ENCODE measurements around the gene SUPT7L.

The SUPT7L gene

DNA sequence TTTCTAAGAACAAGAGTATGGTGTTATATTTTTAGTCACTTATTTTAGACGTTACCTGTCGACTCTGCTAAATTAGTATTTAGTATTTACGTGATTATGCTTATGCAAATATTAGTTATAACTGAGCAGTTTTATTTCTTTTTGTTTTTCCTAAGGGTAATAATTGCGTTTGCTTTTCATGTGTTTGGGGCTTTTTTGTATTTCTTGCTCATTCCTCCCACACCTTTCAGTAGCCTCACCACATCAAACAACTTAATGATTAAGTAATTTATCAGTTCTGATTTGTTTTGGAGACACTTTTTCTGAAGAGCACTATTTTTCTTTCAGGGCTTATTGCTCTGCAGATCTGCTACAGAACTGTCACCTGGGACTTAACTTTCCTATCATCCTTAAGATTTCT is 7.8 kb upstream of the SUPT7L start:
- no peaks in the 10 kb centered on the region for H4K20me1 ChIP-seq (ENCODE audit: insufficient read depth)
- no peak overlapping the region for H3K4me3 ChIP-seq (IDR thresholded peaks at IDR 0.05; ENCODE audit: insufficient read depth, low read depth, low read length)
- no peak overlapping the region for H2AFZ ChIP-seq (ENCODE audit: low read depth)
- H3K4me1 ChIP-seq (ENCODE audit: low read depth, poor library complexity, severe bottlenecking) = no peaks in the 10 kb centered on the region
- H3K27me3 ChIP-seq (ENCODE audit: insufficient read depth, low read depth) = no peaks in the 10 kb centered on the region
- no peak overlapping the region for H3K4me2 ChIP-seq
- H3K9ac ChIP-seq = no peak overlapping the region
- no peak for TF ChIP-seq CTCF (conservative IDR thresholded peaks at IDR 0.05; ENCODE audit: low read depth, low read length)
- no peaks in the 10 kb centered on the region for H3K36me3 ChIP-seq (ENCODE audit: insufficient read depth)
- no peak overlapping the region for H3K27ac ChIP-seq
- no peaks in the 10 kb centered on the region for H3K79me2 ChIP-seq (ENCODE audit: insufficient read depth, low read depth)

DNA sequence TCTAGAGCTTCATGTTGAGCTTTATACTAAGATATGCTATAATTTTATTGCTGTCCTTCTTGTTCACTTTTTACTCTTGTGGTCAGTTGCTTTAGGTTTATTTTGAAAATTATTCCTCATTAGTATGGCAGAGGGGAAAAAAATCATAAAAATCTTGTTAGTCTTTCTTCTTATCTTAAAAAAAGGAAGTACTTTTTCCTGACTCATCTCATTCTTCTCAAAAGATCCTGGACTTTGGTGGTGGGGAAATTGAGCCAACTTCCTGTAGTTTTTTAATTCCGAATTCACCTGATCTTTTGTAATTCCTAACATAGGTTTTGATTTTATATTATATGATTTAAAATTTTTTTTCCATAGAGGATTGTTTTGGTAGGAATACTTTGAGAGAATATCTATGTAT is 4.0 kb upstream of the SUPT7L start:
- Histone ChIP-seq H3K4me1 (ENCODE audit: low read depth, poor library complexity, severe bottlenecking) (peaks cover 20% of the 10 kb centered on the region), H3K27ac (no peak overlapping the region), H3K4me2 (no peak overlapping the region), H3K36me3 (ENCODE audit: insufficient read depth) (no peaks in the 10 kb centered on the region), H2AFZ (ENCODE audit: low read depth) (no peak overlapping the region), H3K79me2 (ENCODE audit: insufficient read depth, low read depth) (peaks cover 25% of the 10 kb centered on the region), H4K20me1 (ENCODE audit: insufficient read depth) (no peaks in the 10 kb centered on the region), H3K4me3 (IDR thresholded peaks at IDR 0.05; ENCODE audit: insufficient read depth, low read depth, low read length) (no peak overlapping the region), H3K27me3 (ENCODE audit: insufficient read depth, low read depth) (no peaks in the 10 kb centered on the region), H3K9ac (no peak overlapping the region)
- no peak for TF ChIP-seq CTCF (conservative IDR thresholded peaks at IDR 0.05; ENCODE audit: low read depth, low read length)

DNA sequence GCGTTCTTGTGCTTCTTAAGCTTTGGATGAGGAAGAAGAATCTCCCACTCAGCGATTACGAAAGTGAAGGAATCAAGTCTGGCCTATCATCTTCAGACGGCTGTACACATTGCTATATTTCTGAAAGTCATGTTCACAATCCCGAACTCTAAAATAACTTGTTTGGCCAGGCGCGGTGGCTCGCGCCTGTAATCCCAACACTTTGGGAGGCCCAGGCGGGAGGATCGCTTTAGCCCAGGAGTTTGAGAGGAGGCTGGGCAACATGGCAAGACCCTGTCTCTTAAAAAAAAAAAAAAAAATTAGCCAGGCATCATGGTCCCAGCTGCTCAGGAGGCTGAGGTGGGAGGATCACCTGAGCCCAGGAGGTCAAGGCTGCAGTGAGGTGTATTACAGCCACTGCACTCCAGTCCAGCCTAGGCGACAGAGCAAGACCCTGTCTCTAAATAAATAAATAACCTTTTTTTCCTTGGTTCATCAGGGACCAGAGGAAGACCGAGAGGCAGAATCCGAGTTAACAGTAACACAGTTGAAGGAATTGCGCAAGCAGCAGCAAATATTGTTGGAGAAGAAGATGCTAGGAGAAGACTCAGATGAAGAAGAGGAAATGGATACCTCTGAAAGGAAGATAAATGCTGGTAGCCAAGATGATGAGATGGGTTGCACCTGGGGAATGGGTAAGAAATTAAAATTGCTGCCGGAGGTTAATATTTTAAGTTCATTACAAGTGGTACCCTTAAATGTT is 1.4 kb upstream of the SUPT7L start:
- H3K4me3 ChIP-seq (IDR thresholded peaks at IDR 0.05; ENCODE audit: insufficient read depth, low read depth, low read length) = no peak overlapping the region
- no peak for TF ChIP-seq CTCF (conservative IDR thresholded peaks at IDR 0.05; ENCODE audit: low read depth, low read length)
- peak overlapping the region; percentile 89; the same call in 1 of the 2 replicates for H2AFZ ChIP-seq (ENCODE audit: low read depth)
- no peaks in the 10 kb centered on the region for H3K36me3 ChIP-seq (ENCODE audit: insufficient read depth)
- peaks cover 26% of the 10 kb centered on the region for H3K4me1 ChIP-seq (ENCODE audit: low read depth, poor library complexity, severe bottlenecking)
- no peak overlapping the region for H3K27ac ChIP-seq
- H3K79me2 ChIP-seq (ENCODE audit: insufficient read depth, low read depth) = peaks cover 35% of the 10 kb centered on the region
- peak overlapping the region; percentile 43; the same call in 1 of the 2 replicates for H3K9ac ChIP-seq
- H3K27me3 ChIP-seq (ENCODE audit: insufficient read depth, low read depth) = no peaks in the 10 kb centered on the region
- H3K4me2 ChIP-seq = peak overlapping the region; percentile 97
- no peaks in the 10 kb centered on the region for H4K20me1 ChIP-seq (ENCODE audit: insufficient read depth)

DNA sequence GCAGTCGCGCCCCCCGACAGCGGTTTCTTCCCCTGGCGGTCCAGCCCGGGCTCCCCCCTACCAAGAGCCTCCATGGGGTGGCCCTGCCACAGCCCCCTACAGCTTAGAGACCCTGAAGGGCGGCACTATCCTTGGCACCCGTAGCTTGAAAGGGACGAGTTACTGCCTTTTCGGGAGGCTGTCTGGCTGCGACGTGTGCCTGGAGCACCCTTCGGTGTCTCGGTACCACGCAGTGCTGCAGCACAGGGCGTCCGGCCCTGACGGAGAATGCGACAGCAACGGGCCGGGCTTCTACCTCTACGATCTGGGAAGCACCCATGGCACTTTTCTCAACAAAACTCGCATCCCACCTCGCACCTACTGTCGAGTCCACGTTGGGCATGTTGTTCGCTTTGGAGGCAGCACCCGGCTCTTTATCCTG is 750 bp upstream of the SUPT7L start:
- H3K79me2 ChIP-seq (ENCODE audit: insufficient read depth, low read depth) = peaks cover 35% of the 10 kb centered on the region
- H2AFZ ChIP-seq (ENCODE audit: low read depth) = peak overlapping the region; percentile 89
- H3K4me3 ChIP-seq (IDR thresholded peaks at IDR 0.05; ENCODE audit: insufficient read depth, low read depth, low read length) = no peak overlapping the region
- no peaks in the 10 kb centered on the region for H4K20me1 ChIP-seq (ENCODE audit: insufficient read depth)
- H3K4me1 ChIP-seq (ENCODE audit: low read depth, poor library complexity, severe bottlenecking) = peaks cover 26% of the 10 kb centered on the region
- no peaks in the 10 kb centered on the region for H3K36me3 ChIP-seq (ENCODE audit: insufficient read depth)
- H3K27ac ChIP-seq = peak overlapping the region; percentile 53; the same call in 1 of the 2 replicates
- H3K27me3 ChIP-seq (ENCODE audit: insufficient read depth, low read depth) = no peaks in the 10 kb centered on the region
- TF ChIP-seq CTCF (conservative IDR thresholded peaks at IDR 0.05; ENCODE audit: low read depth, low read length) = no peak
- peak overlapping the region; percentile 97 for H3K4me2 ChIP-seq
- peak overlapping the region; percentile 43 for H3K9ac ChIP-seq

Data from KMS-11 (cell line).